H1 (cell line): ENCODE data around the gene LTC4S. TPM values are rescaled to one million over a fixed set of nuclear protein-coding genes. Genes with fewer than 3 reads are reported as not detected.

Experiments used
- CBX8 ChIP-seq: fragments of 300-800, 300-1000 bp; sonication (generic); IDR thresholded peaks from 2 replicates; pipeline ENCODE4 v1.7.1; 2016; ENCODE audit warnings: low read depth, low read length, borderline replicate concordance
- EZH2 ChIP-seq: fragments of 200-600 bp; sonication (generic); IDR thresholded peaks from 2 replicates; pipeline ENCODE4 v1.7.1; 2012; ENCODE audit warnings: low read depth, mild to moderate bottlenecking, moderate library complexity, low read length, inconsistent platforms; ENCODE audit not compliant: severe bottlenecking
- POLR2A ChIP-seq, 2 experiments: IDR thresholded peaks; 1 replicate in 1 of 2; 2 replicates in 1 of 2; pipeline ENCODE4 v1.6.1; 2011; ENCODE audit warnings: low read depth in 2 of 2, low read length in 2 of 2, mild to moderate bottlenecking in 2 of 2; ENCODE audit errors: control extremely low read depth in 1 of 2
- polyA plus RNA-seq, 7 experiments: library from polyadenylated mRNA; depleted of rRNA in 3 of 7; stranded (reverse) in 5 of 7; unstranded in 2 of 7; fragments of >200 nt in 5 of 7; fragments of 200-250 nt in 2 of 7; gene quantifications; 1 replicate in 5 of 7; 2 replicates in 1 of 7; 4 replicates in 1 of 7; pipeline versions ENCODE4 v1.2.1 to v1.2.3, GENCODE V29; 2011 to 2013; ENCODE audit warnings: missing spikeins in 2 of 7, mixed read lengths in 2 of 7
- total RNA-seq: library from RNA; stranded (reverse); fragmentation: NEBNext Ultra II Directional; extraction: Animal tissue kit (Norgen Biotek cat#: 25700); gene quantifications from 2 replicates; pipeline ENCODE4 v1.2.1, GENCODE V29; 2021

The LTC4S gene
- total and polyA plus RNA-seq, 2 of the 8 experiments (the other 6 are each of a cell fraction or from before 2014, with no cell fraction given): 2.2 to 3.7 TPM

DNA sequence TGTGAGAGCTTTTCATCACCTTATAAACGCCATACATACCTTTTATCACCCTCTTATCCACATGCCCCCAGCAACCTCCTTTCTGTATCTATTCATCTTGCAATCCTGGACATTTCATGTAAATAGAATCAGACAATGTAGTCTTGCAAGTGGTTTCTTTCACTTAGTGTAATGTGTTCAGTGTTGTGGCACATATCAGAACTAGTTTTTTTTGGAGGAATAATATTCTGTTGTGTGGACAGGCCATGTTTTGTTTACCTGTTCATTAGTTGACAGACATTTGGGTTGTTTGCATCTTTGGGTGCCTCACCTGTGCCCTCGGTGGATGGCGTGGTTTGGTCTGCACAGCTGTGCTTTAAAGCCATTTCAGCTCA lies 28.3 kb downstream of the LTC4S start (continued):
- TF ChIP-seq CBX8: no peak
- no peak for TF ChIP-seq POLR2A (IDR thresholded peaks at IDR 0.05; ENCODE audit: control extremely low read depth in 1 of 2, low read depth in 2 of 2, low read length in 2 of 2)
- TF ChIP-seq EZH2: no peak
